ENCODE measurements around the gene NR6A1.

The NR6A1 gene

GRCh38 chr9:124590889-124591641 lies 180.0 kb downstream of the NR6A1 start:
- TF ChIP-seq CTCF (IDR thresholded peaks at IDR 0.05; ENCODE audit: low read depth, low read length, poor library complexity, severe bottlenecking), result no peak
- no peak for TF ChIP-seq EZH2phosphoT487 (IDR thresholded peaks at IDR 0.05; ENCODE audit: borderline replicate concordance, low read length)
- Histone ChIP-seq H3K27ac (ENCODE audit: low read depth, low read length) (no peak overlapping the region), H3K79me2 (ENCODE audit: control insufficient read depth, low read length) (no peaks in the 10 kb centered on the region), H4K20me1 (ENCODE audit: control insufficient read depth, insufficient read depth, low read depth, low read length) (no peaks in the 10 kb centered on the region), H3K9me2 (replicated peaks; ENCODE audit: control insufficient read depth, low read length) (no peaks in the 10 kb centered on the region), H3F3A (ENCODE audit: control insufficient read depth, insufficient read depth) (no peaks in the 10 kb centered on the region), H3K27me3 (ENCODE audit: control insufficient read depth, low read length) (no peaks in the 10 kb centered on the region), H3K4me2 (ENCODE audit: low read length) (no peak overlapping the region), H3K9me3 (ENCODE audit: control insufficient read depth, insufficient read depth, low read length) (no peaks in the 10 kb centered on the region), H3K4me1 (ENCODE audit: control insufficient read depth, low read length) (no peaks in the 10 kb centered on the region), H3K4me3 (ENCODE audit: low read length) (no peak overlapping the region), H3K36me3 (ENCODE audit: control insufficient read depth, low read length) (no peaks in the 10 kb centered on the region)

- Histone ChIP-seq H3K27ac (ENCODE audit: low read depth, low read length) (no peak overlapping the region), H3K79me2 (ENCODE audit: control insufficient read depth, low read length) (no peaks in the 10 kb centered on the region), H4K20me1 (ENCODE audit: control insufficient read depth, insufficient read depth, low read depth, low read length) (no peaks in the 10 kb centered on the region), H3F3A (ENCODE audit: control insufficient read depth, insufficient read depth) (no peaks in the 10 kb centered on the region), H3K27me3 (ENCODE audit: control insufficient read depth, low read length) (no peaks in the 10 kb centered on the region), H3K9me3 (ENCODE audit: control insufficient read depth, insufficient read depth, low read length) (no peaks in the 10 kb centered on the region), H3K9me2 (replicated peaks; ENCODE audit: control insufficient read depth, low read length) (no peaks in the 10 kb centered on the region), H3K4me3 (ENCODE audit: low read length) (no peak overlapping the region), H3K4me2 (ENCODE audit: low read length) (no peak overlapping the region), H3K36me3 (ENCODE audit: control insufficient read depth, low read length) (no peaks in the 10 kb centered on the region), H3K4me1 (ENCODE audit: control insufficient read depth, low read length) (no peaks in the 10 kb centered on the region)
- TF ChIP-seq EZH2phosphoT487 (IDR thresholded peaks at IDR 0.05; ENCODE audit: borderline replicate concordance, low read length) (no peak), CTCF (IDR thresholded peaks at IDR 0.05; ENCODE audit: low read depth, low read length, poor library complexity, severe bottlenecking) (no peak)
Observed at GRCh38 chr9:124584631-124585030, 186.5 kb downstream of the NR6A1 start.

- Histone ChIP-seq H3K27me3 (ENCODE audit: control insufficient read depth, low read length) (no peaks in the 10 kb centered on the region), H3K4me1 (ENCODE audit: control insufficient read depth, low read length) (no peaks in the 10 kb centered on the region), H3K36me3 (ENCODE audit: control insufficient read depth, low read length) (no peaks in the 10 kb centered on the region), H3K9me2 (replicated peaks; ENCODE audit: control insufficient read depth, low read length) (no peaks in the 10 kb centered on the region), H3K79me2 (ENCODE audit: control insufficient read depth, low read length) (no peaks in the 10 kb centered on the region), H3F3A (ENCODE audit: control insufficient read depth, insufficient read depth) (no peaks in the 10 kb centered on the region), H3K4me3 (ENCODE audit: low read length) (no peak overlapping the region), H3K9me3 (ENCODE audit: control insufficient read depth, insufficient read depth, low read length) (no peaks in the 10 kb centered on the region), H3K4me2 (ENCODE audit: low read length) (no peak overlapping the region), H3K27ac (ENCODE audit: low read depth, low read length) (no peak overlapping the region), H4K20me1 (ENCODE audit: control insufficient read depth, insufficient read depth, low read depth, low read length) (no peaks in the 10 kb centered on the region)
- TF ChIP-seq CTCF (IDR thresholded peaks at IDR 0.05; ENCODE audit: low read depth, low read length, poor library complexity, severe bottlenecking) (no peak), EZH2phosphoT487 (IDR thresholded peaks at IDR 0.05; ENCODE audit: borderline replicate concordance, low read length) (no peak)
Observed at GRCh38 chr9:124583134-124583533, 188.0 kb downstream of the NR6A1 start.
